Suppressor macrophage treated with lipopolysaccharide for 1 hour (primary cell): Measurements from ENCODE around the gene SPTY2D1.
"Not testable (repeated sequence)": the region's sequence is repeated elsewhere in the genome, so short reads cannot be mapped to it uniquely, and the experiment has no call there.

Experiments
- DNase-seq, 3 donors: peaks; one replicate each; pipeline ENCODE4 v3.0.0-alpha.2; 2020 to 2022

The SPTY2D1 gene

GRCh38 chr11:18615628-18616392 is 18.3 kb downstream of the SPTY2D1 start:
- DNase-seq, result peak; percentile 64 to 93 (median 91)

DNA sequence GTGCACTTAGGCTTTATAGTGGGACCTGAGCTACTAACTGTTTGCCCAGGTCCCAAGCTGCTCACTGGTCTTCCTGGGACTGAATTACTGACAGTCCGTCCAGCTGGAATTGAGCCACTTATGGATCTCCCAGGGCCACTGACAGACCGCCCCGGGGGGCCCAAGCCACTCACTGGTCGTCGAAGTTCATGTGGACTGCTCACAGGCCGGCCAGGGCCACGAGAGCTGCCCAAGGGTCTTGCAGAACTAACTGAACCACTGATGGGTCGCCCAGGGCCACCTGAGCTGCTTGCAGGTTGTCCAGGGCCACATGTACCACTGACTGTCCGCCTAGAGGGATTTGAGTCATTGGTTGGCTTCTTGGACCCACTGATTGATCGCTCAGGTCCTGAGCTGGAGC is 19.5 kb downstream of the SPTY2D1 start:
- DNase-seq, result no peak

GRCh38 chr11:18612394-18612793 is 21.7 kb downstream of the SPTY2D1 start:
- no peak for DNase-seq

DNA sequence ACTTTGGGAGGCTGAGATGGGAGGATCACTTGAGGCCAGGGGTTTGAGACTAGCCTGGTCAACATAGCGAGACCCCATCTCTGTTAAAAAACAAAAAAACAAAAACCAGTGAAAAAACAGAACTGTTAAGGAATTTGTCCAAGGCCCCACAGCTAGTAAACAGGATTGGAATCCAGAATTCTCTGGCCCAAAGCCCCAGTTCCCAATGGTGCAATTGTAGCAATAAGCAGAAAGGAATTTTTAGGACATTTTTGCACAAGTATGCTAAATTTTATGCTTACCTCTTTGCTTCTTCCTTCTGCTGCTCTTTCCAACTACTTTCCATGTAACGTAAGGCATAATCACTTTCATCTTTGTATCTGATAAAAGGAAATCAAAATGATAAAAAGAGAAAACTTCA is 22.9 kb downstream of the SPTY2D1 start:
- no peak for DNase-seq

- no peak for DNase-seq
Measured at GRCh38 chr11:18608376-18608775, 25.8 kb downstream of the SPTY2D1 start.

DNA sequence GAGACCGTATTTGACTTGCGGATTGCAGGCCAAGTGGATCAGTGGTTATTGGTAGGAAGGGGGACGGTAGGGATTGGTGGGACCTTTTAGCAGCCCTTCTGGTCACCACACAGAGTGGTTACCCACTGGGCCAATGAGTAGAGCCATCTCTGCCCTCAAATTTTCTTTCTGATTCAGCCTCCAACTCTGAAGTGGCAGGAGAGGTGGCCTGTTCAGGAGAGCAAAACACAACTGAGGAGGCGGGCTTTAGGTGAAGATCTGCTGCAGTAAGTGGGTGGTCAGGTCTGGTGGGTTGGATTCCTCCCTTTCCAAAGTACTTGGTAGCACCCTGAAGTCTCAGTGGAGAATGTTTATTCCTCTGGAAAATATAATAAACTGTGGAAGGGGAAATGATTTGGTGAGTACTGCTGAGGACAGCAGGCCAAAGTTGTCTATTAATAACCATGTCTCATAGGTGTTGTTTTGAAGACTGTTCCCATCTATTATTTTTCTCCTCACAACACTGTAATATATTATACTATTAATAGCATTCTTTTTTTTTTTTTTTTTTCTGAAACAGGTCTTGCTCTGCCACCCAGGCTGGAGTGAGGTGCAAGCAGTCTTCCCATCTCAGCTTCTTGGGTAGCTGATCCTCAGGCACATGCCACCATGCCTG is 33.1 kb downstream of the SPTY2D1 start:
- peak in 1 of 3 donors; percentile 17 for DNase-seq

GRCh38 chr11:18599739-18600230 is 34.4 kb downstream of the SPTY2D1 start, which contains the start of gene MISFA:
MISFA (plus strand) TSS chr11:18599789; CDS start chr11:18599929, 140 bp downstream.
- DNase-seq, result peak in 1 of 3 donors; percentile 4

DNA sequence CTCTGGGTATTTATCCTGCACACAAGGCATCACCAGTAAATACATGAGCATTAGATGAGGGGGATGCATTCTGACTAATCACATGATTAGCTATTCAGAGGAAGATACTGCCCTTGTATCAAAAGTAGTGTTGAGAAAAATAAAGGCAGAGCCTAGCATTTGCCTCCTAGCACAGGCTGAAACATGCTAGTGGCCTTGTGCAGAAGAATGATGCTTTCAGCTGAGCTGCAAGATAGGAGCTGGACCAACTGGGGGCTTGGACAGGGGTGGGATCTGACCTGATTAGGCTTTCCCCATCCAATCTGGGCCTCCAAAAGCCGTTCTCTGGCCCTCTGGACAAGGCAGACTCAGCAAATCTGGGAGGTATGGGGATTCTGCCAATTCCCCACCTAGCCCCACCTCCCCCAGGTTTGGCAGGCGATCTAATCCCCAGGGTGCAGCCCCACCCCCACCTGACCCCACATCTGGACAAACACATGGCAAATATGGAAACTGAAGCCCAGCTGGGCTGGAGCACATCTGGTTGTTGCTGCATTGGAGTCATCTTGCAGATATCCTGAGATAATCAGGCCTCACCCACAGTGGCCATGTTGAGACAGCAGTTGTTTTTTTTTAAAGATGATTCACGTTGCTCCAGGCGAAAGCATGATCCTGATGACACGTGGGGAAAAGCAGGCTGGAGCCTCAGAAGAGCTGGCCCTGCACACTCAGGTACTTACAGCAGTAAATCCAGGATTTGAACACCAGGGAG is 39.0 kb downstream of the SPTY2D1 start:
- DNase-seq, result peak in 1 of 3 donors; percentile 15

- DNase-seq, result not testable (repeated sequence)
Measured at GRCh38 chr11:18594088-18594487, 40.1 kb downstream of the SPTY2D1 start.

- DNase-seq, result peak in 1 of 3 donors; percentile 12
Measured at GRCh38 chr11:18590571-18590970, 43.6 kb downstream of the SPTY2D1 start.

DNA sequence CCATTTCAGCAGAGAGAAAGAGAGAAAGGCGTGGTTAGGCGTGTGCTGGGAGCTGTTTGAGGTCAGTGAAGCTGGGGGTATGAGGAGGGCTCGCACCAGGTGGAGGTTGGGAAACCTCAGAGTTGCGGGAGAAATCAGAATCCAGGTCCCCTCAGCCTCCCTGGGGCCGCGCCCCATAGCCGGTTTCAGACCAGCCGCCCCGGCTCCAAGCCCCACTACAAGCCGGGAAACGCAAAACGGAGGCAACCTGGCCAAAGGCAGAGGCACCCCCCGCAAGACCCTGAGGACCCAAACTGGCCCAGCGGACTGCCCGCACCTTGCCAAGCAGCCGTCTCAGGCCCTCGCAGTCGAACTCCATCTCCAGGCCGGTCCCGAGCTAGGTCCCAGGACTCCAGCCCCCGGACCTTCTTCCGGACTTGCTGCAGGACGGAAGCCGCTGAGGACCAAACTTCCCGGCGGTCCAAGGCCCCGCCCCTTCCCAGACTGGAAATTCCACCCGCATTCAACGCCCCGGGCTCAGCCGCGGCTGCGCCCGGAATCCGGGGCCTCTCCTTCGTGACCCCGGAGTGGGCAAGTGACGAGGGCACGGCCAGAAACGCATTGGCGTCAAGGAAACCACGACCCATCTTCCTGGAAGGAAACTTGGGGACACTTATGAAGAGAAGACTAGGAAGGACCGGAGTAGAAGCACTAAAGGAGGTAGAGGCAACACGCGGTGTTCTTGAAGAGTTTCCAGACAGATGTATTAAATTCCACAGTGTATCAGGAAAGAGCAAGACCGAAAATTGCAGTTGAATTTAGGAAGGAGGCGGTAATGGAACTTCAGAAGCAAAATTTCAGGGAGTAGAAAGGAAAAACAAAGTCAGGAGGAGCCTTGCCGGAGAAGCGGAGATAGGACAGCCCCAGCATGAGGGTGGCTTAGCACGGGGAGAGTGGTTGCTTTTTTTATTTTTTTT is 45.6 kb downstream of the SPTY2D1 start, which contains the start of gene UEVLD:
UEVLD (minus strand) TSS at position 438 of the 956 bp plus-strand sequence; CDS start at position 358, 80 bp downstream.
- DNase-seq, result peak; percentile 96

- no peak for DNase-seq
Measured at GRCh38 chr11:18581825-18582224, 52.3 kb downstream of the SPTY2D1 start.

DNA sequence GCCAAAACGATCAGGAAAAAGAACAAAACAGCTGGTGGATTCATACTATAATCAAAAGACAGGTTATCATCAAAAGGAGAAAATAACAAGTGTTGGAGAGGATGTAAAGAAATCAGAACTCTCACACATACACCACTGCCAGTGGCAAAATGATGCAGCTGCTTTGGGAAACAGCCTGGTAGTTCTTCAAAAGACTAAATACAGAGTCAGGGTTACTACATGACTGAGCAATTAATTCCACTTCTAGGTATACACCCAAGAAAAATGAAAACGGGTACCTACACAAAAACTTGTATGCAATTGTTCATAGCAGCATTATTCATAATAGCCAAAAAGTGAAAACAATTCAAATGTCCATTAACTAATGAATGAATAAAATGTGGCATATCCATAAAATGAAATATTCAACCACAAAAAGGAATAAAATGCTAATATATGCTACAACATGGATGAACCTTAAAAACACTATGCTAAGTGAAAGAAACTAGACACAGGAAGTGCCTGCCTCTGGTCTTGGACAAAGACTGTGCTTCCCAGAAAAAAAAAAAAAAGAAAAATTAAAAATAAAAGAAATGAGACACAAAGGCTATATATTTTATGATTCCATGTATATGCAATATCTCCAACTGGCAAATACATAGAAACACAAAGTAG is 53.9 kb downstream of the SPTY2D1 start:
- no peak for DNase-seq

DNA sequence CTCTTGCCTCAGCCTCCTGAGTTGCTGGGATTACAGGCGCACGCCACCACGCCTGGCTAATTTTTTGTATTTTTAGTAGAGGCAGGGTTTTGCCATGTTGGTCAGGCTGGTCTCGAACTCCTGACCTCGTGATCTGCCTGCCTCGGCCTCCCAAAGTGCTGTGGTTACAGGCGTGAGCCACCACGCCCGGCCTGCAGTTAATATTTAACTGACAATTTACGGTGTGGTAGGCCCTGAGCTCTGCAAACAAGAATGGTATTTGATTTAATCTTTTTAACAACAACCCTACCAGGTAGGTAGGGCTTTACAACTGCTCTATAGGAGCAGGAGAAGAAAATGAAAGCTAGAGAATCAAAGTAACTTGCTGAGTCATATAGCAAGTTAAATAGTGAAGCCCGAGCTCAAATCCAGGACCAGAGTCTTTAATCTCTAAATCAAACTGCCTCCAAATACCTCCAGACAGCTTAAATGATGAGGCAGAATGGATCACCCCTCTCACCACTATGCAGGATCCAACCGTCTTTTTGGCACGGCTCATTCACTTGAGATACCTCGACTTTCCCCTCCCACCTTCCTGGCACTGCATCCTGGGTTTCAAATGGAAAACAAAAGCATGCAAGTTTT is 55.1 kb downstream of the SPTY2D1 start:
- DNase-seq, result no peak

DNA sequence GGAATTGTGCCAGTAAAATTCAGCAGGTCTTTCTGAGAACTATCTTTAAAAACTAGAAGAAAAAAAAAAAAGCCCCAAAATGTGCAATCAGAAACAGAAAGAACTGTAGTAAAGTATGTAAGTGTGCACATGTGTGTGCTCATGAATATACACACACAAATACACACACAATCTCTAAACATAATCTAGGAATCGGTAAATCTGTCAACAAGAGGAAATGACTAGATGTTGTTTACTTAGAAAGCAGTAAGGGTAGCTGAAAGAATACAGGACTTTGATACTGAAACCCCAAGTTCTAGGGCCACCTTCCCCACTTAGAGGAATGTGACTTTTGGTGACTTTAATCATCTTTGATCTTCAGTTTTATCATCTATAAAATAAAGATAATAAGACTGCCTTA is 58.8 kb downstream of the SPTY2D1 start:
- DNase-seq, result no peak

GRCh38 chr11:18567081-18567480 is 67.1 kb downstream of the SPTY2D1 start:
- DNase-seq, result no peak

DNA sequence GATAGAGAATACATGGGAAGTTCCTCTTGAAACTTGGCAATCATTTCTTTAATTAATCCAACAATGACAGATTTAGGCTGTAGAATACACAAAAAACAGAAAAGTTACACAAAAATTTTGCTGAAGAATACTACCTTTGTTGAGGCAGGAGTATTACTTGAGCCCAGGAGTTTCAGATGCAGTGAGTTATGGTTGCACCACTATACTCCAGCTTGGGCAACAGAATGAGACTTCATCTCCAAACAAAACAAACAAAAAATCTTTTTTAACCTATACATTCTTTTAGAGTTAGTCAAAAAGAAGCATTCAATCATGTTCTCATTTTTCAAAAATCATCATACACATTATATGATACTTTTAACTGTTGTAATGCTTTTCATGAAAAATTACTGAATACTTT is 67.7 kb downstream of the SPTY2D1 start:
- DNase-seq, result no peak

DNA sequence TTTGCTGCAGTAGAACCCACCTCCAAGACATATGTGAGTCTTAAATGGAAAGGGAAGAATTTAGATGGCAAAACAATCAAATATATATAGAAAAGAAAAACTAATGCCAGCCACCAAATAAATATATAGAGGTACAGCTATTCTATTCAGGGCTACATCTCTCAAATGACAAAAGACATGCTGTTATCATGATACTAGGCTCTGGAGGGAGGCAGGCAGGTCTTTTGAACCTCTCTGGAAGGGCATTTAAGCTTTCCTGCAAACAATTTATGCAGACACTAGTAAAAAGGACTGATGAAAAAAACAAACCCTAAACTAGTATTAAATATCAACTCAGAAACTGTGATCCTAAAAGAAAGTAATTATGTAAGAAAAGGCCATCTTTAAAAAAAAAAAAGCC is 70.0 kb downstream of the SPTY2D1 start:
- no peak for DNase-seq

DNA sequence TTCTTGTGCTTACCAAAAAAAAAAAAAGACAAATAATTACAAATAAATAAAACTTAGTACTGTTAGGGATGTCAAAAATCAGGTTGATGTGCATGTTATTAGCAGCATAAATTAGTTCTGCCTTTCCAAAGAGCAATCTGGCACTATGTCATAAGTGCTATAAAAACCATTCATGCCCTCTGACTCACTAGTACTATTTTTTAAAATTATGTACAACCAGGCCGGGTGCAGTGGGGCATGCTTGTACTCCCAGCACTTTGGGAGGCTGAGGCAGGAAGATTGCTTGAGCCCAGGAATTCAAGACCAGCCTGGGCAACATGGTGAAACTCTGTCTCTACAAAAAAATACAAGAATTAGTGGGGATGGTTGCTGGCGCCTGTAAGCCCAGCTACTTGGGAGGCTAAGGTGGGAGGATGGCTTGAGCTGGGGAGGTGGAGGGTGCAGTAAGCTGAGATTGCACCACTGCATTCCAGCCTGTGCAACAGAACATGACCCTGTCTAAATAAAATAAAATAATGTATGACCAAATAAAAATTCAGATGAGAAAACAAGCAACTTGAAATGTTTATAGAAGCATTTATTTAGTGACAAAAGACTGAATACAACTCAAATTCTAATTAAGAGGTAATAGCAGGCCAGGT is 70.9 kb downstream of the SPTY2D1 start:
- no peak for DNase-seq
